ENCODE measurements around the gene CCT6A.

DNA sequence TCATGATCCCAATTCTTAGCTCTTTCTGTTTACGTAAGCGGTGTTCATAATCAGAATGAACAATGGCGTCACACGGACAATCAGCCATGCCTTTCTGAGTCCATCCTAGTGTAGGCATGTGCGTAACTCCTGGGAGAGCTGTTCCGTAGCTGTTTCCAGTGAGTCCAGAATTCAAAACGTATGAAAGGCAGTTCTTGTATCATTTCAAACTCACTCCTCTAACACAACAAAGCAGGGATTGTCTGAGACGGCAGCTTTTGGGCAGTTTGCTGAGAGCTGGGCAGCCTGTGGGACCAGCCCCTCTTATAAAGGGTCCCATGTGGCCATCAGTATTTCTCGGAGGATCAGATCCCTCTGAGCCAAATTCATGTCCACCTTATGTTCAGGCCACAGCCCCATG is 43.7 kb upstream of the CCT6A start:
- TF ChIP-seq, protein P1, sequence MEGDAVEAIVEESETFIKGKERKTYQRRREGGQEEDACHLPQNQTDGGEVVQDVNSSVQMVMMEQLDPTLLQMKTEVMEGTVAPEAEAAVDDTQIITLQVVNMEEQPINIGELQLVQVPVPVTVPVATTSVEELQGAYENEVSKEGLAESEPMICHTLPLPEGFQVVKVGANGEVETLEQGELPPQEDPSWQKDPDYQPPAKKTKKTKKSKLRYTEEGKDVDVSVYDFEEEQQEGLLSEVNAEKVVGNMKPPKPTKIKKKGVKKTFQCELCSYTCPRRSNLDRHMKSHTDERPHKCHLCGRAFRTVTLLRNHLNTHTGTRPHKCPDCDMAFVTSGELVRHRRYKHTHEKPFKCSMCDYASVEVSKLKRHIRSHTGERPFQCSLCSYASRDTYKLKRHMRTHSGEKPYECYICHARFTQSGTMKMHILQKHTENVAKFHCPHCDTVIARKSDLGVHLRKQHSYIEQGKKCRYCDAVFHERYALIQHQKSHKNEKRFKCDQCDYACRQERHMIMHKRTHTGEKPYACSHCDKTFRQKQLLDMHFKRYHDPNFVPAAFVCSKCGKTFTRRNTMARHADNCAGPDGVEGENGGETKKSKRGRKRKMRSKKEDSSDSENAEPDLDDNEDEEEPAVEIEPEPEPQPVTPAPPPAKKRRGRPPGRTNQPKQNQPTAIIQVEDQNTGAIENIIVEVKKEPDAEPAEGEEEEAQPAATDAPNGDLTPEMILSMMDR (IDR thresholded peaks at IDR 0.05), result no peak
- TF ChIP-seq POLR2A (IDR thresholded peaks at IDR 0.05), result no peak

Data from body of pancreas (tissue), 4 donors.